Liver (tissue), 3 donors: Measurements from ENCODE around the gene SHROOM1.
"Not testable (repeated sequence)": the region's sequence is repeated elsewhere in the genome, so short reads cannot be mapped to it uniquely, and the experiment has no call there.

Source experiments
- CTCF ChIP-seq: fragments of 150-350 bp; IDR thresholded peaks from 2 replicates; pipeline ENCODE4 v1.5.1; 2017; ENCODE audit warnings: improper control_type of control experiment, low read depth, low read length; ENCODE audit not compliant: missing input control
- HNF4A ChIP-seq, 2 donors: conservative IDR thresholded peaks; 2 replicates each; pipeline ENCODE4 v1.6.1; 2016; ENCODE audit warnings: antibody characterized with exemption in 2 of 2, mild to moderate bottlenecking in 2 of 2
- RXRA ChIP-seq, 2 donors: IDR thresholded peaks; 2 replicates each; pipeline ENCODE4 v1.6.1; 2017 to 2018; ENCODE audit warnings: antibody characterized with exemption in 2 of 2, mild to moderate bottlenecking in 1 of 2
- donor health status: healthy.
- donor health status: healthy.

GRCh38 chr5:132806804-132807162, 23.7 kb downstream of the SHROOM1 start:
- TF ChIP-seq RXRA (IDR thresholded peaks at IDR 0.05); CTCF; HNF4A (conservative IDR thresholded peaks at IDR 0.05): not testable (repeated sequence)
